Stimulated activated CD8-positive, alpha-beta memory T cell treated with anti-CD3 and anti-CD28 coated beads, Interleukin-15, amount 100 ng/mL, for 1 hour (primary cell): ENCODE results near the gene PCP4.

Experiments used
- DNase-seq: peaks from one replicate; pipeline ENCODE4 v3.0.0-alpha.2; 2020; ENCODE audit warnings: low read depth

Gene PCP4

GRCh38 chr21:39867198-39867650 lies at the start of gene PCP4:
Gene PCP4 (plus strand): TSS chr21:39867438. CDS start chr21:39867502, 64 bp downstream.
- DNase-seq, result no peak

GRCh38 chr21:39818557-39818956 lies 48.7 kb upstream of the PCP4 start:
- DNase-seq, result no peak

GRCh38 chr21:39822042-39822441 lies 45.2 kb upstream of the PCP4 start:
- DNase-seq, result no peak

- no peak for DNase-seq
Observed at GRCh38 chr21:39825250-39825649, 42.0 kb upstream of the PCP4 start.

GRCh38 chr21:39834543-39834942 lies 32.7 kb upstream of the PCP4 start:
- no peak for DNase-seq

GRCh38 chr21:39837861-39838359 lies 29.3 kb upstream of the PCP4 start:
- no peak for DNase-seq

- no peak for DNase-seq
Observed at GRCh38 chr21:39840373-39841097, 26.7 kb upstream of the PCP4 start.

GRCh38 chr21:39842741-39843459 lies 24.3 kb upstream of the PCP4 start:
- no peak for DNase-seq

GRCh38 chr21:39843483-39843882 lies 23.8 kb upstream of the PCP4 start:
- no peak for DNase-seq

- DNase-seq, result no peak
Observed at GRCh38 chr21:39843916-39844315, 23.3 kb upstream of the PCP4 start.

- DNase-seq, result no peak
Observed at GRCh38 chr21:39845571-39846130, 21.6 kb upstream of the PCP4 start.

GRCh38 chr21:39847877-39848276 lies 19.4 kb upstream of the PCP4 start:
- DNase-seq, result no peak

GRCh38 chr21:39849014-39849655 lies 18.1 kb upstream of the PCP4 start:
- DNase-seq, result no peak

- DNase-seq, result no peak
Observed at GRCh38 chr21:39850333-39850732, 16.9 kb upstream of the PCP4 start.

- no peak for DNase-seq
Observed at GRCh38 chr21:39851002-39851618, 16.1 kb upstream of the PCP4 start.

GRCh38 chr21:39852021-39852721 lies 15.1 kb upstream of the PCP4 start:
- DNase-seq, result no peak

GRCh38 chr21:39852726-39853500 lies 14.3 kb upstream of the PCP4 start:
- DNase-seq, result no peak

- DNase-seq, result no peak
Observed at GRCh38 chr21:39854572-39854971, 12.7 kb upstream of the PCP4 start.

GRCh38 chr21:39855595-39855994 lies 11.6 kb upstream of the PCP4 start:
- DNase-seq, result no peak

- DNase-seq, result no peak
Observed at GRCh38 chr21:39860600-39860999, 6.6 kb upstream of the PCP4 start.

GRCh38 chr21:39863111-39863510 lies 4.1 kb upstream of the PCP4 start:
- DNase-seq, result no peak
